ENCODE measurements around the gene EREG.

The EREG gene

DNA sequence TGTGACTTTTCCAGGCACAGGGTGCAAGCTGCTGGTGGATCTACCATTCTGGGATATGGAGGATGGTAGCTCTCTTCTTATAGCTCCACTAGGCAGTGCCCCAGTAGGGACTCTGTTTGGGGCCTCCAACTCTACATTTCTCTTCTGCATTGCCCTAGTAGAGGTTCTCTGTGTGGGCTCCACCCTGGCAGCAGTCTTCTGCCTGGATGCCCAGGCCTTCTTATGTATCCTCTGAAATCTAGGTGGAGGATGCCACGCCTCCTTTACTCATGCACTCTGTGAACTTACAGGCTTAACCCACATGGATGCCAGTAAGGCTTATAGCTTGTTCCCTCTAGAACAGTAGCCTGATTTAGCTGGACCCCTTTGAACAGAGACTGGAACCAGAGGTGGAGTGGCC is 20.9 kb upstream of the EREG start:
- DNase-seq (ENCODE audit: low read depth, low spot score): no peak

GRCh38 chr4:74353858-74354257 is 11.1 kb upstream of the EREG start:
- no peak for DNase-seq (ENCODE audit: low read depth, low spot score)

- no peak for DNase-seq (ENCODE audit: low read depth, low spot score)
These were observed 7.0 kb upstream of the EREG start for GRCh38 chr4:74357965-74358364.

DNA sequence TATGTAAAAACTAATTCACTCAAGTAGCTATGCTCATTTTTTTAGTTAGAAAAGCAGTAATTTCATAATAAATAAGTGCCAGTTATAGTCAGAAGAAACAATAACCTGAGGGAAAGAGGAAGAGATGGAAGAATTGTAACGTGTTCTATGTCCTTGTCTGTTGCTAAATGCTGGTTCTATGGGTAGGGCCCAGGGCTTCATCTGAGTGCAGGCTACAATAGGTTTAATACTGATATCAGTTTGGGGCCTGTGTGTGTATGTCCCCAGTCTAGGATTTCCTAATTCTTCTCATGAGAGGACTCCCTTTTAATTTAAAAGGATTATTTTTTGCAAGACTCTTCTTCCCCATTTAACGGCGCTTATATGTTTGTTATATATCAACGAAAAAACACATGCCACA is 3.3 kb upstream of the EREG start:
- DNase-seq (ENCODE audit: low read depth, low spot score): no peak

DNA sequence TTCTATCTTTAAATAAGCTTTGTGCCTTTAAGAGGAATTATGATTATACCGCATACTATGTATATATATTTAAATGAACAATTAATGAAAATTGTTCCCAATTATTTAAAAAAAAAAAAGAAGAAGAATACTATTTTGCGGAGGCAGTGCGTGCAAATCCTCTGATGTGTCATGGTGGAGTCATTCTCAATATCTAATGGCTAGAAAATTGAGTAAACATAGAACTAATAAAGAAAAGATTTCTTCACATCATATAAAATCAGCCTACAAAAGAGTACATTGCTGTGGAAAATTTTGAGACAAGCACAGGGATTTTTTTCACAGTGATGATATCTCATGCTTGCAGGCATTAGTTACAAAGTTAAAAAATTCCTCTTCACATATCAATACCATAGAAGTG is 2.6 kb upstream of the EREG start:
- no peak for DNase-seq (ENCODE audit: low read depth, low spot score)

- DNase-seq (ENCODE audit: low read depth, low spot score): no peak
These were observed 691 bp upstream of the EREG start for GRCh38 chr4:74364256-74364651.

- no peak for DNase-seq (ENCODE audit: low read depth, low spot score)
These were observed 816 bp downstream of the EREG start for GRCh38 chr4:74365761-74366160.

DNA sequence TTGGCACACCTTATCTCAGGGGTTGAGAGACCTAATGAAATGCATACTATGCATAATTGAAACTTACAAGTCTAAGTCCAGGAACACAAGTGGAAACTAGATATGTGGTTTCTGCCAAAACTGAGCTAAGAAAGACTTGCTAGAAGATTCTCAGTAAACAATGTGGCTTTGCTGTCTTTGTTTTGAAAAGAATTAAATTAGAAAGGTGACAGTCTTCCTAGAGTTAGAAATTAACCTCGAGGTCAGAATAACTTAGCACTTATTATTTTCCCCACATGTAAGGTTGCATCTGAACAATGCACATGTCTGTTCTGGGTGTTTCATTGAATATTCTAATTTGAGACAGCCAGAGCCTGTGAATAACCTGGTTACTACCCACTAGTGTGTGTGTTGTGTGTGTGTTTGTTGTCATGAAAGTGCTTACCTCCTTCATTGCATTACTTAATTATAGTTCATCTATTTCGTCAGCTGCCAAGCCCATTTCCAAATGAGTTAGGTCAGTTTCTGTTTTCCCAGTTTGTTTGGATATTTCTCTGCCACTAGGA is 1.5 kb downstream of the EREG start:
- DNase-seq (ENCODE audit: low read depth, low spot score): no peak

DNA sequence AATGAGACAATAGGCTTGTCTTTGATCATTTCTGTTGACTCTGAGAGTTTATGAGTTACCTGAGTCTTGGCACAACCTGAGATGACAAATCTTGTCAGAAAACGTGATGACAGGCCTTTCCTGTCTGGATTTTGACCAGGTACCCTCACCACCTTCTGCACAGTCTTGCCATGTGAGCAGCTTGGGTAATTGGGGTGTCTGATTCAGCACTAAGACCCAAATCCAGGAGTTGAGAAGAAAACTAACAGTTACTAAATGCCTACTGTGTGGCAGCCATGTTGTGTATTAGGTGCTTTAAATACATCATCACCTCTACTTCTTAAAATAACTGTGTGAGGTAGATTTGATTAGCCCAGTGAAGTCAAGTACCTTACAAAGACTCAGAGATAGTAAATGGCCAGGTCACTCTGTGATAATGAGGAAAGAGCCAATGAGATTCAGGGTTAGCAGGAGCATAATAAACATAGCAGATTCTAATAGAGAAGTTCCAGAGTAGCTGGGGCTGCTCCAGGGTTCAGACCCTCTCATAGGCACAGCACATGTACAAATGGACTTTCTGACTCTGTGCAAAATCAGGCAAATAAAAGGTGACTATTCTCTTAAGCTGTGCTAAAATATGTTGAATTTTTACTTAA is 2.8 kb downstream of the EREG start:
- no peak for DNase-seq (ENCODE audit: low read depth, low spot score)

- no peak for DNase-seq (ENCODE audit: low read depth, low spot score)
These were observed 3.7 kb downstream of the EREG start for GRCh38 chr4:74368596-74368995.

DNA sequence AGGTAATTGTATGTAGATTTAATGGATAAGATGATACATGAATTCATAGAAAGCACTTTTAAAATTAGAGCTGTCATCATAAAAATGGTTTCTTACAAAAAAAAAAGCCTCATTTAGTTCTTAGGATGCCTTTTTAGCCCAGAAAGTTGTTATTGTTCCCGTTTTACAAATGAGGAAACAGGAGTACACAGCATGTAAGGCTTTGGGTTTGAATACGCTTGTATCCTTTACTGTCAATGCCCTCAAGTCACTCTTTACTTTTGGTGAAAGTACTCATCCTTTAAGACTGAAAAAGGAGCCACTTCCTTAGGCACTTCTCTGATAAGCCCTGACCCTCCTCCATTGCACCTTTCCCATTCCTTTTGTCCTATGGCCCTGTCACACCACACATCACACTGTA is 4.9 kb downstream of the EREG start:
- no peak for DNase-seq (ENCODE audit: low read depth, low spot score)

DNA sequence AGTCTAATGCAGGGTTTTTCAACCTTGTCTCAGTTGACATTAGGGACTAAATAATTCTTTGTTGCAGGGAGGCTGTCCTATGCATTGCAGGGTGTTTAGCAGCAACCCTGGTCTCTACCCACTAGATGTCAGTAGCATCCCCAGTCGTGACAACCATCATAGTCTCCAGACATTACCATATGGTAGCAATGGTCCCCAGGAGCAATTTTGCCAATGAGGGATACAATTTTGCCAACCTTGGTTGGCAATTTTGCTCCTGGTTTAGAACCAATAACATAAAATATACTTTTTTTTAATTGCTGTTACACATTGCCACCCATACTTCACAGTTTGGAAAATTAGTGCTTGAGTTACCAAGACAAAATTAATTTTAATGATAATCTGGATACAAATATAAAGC is 6.0 kb downstream of the EREG start:
- DNase-seq (ENCODE audit: low read depth, low spot score): peak; percentile 38

- DNase-seq (ENCODE audit: low read depth, low spot score): no peak
These were observed 9.2 kb downstream of the EREG start for GRCh38 chr4:74374128-74374527.

DNA sequence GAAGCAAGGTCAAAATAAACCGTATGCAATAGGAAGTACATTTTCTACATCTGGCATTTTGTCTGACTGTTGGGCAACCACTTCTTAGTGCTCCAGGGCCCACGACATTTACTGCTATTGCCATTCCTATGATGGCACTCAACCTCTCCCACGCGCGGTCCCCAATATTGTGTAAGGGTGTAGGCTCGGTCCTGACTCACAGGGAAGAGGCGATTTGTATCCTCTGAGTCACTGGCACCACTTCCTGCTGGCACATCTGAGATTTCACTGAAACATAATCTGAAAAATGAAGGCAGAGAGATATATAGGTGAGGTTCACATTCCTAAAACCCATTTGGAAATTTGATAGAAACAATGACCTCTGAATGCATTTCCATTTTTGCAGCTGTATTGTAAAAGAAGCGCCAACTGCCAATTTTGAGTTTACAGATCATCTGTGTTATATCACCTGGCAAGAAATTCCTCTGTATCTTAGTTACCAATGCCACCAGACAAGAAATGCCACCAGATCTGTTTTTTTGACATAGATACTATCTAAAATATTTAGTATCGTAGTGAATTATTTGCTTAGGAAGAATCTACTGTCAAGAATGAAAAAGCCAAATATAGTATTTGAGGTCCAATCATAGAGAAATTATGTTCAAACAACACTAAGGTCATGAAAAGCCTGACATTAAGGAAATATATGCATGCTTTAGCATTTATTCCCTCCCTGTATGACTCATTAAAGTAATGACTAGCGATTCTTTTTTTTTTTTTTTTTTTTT is 9.8 kb downstream of the EREG start:
- DNase-seq (ENCODE audit: low read depth, low spot score): no peak

- no peak for DNase-seq (ENCODE audit: low read depth, low spot score)
These were observed 11.0 kb downstream of the EREG start for GRCh38 chr4:74375824-74376426.

GRCh38 chr4:74376888-74377483 is 12.0 kb downstream of the EREG start:
- no peak for DNase-seq (ENCODE audit: low read depth, low spot score)

DNA sequence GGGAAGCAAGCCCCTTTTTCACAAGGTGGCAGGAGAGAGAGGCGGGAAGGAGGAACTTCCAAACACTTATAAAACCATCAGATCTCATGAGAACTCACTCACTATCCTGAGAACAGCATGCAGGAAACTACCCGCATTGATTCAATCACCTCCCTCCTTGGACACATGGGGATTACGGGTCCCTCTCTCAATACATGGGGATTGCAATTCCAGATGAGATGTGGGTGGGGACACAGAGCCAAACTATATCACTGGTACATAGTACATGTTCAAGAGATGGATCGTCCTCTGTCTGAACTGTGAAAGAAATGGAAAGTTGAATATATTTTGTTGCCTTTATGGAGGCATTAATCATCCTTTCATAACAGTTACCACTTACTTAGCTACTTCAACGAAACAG is 12.8 kb downstream of the EREG start:
- no peak for DNase-seq (ENCODE audit: low read depth, low spot score)

GRCh38 chr4:74378573-74378972 is 13.6 kb downstream of the EREG start:
- DNase-seq (ENCODE audit: low read depth, low spot score): no peak

DNA sequence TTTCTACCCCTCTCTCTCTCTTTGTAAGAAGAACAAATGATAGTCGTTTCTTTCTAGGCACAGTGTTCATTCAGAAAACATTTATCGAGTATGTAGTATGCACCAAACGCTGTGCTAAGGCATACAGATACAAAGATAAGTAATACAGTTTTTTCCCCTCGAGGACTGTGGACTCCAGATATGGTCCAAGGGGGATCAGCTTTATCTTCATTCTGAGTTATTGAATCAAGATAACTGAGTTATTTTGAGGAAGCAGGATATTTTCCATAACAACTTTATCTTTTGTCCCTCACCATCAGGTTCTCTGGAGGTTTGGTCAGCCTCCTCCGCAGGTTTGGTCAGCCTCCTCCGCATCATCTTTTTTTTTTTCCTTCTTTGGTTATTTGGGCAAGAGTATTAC is 15.0 kb downstream of the EREG start:
- DNase-seq (ENCODE audit: low read depth, low spot score): no peak

GRCh38 chr4:74385386-74385785 is 20.4 kb downstream of the EREG start:
- no peak for DNase-seq (ENCODE audit: low read depth, low spot score)

GRCh38 chr4:74386159-74386558 is 21.2 kb downstream of the EREG start:
- DNase-seq (ENCODE audit: low read depth, low spot score): no peak

DNA sequence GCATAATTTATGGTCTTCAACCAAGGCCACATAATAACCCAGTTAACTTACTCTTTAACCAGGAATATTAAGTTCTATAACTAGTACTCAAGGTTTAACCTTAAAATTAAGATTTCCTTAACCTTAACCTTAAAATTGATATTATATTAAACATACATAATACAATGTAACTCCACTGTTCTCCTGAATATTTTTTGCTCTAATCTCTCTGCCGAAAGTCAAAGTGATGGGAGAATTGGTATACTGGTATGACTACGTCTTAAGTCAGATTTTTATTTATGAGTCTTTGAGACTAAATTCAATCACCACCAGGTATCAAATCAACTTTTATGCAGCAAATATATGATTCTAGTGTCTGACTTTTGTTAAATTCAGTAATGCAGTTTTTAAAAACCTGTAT is 22.8 kb downstream of the EREG start:
- DNase-seq (ENCODE audit: low read depth, low spot score): no peak

- DNase-seq (ENCODE audit: low read depth, low spot score): no peak
These were observed 24.5 kb downstream of the EREG start for GRCh38 chr4:74389494-74389893.
